Activated naive CD8-positive, alpha-beta T cell treated with anti-CD3 and anti-CD28 coated beads, Interleukin-2, amount 50 U/mL, for 24 hours (primary cell): ENCODE results near the gene LTA4H.

ENCODE experiments used
- ATAC-seq: fragments of 150-1000 bp; cut with Tn5 transposase; one replicate; pipeline ENCODE4 v1.10.0; 2021
- DNase-seq: peaks from one replicate; pipeline ENCODE4 v3.0.0; 2021
- H3K27ac Mint-ChIP-seq: one replicate; pipeline ENCODE4 v1.8.0; 2021; ENCODE audit warnings: mild to moderate bottlenecking, mixed read lengths
- H3K27me3 Mint-ChIP-seq: one replicate; pipeline ENCODE4 v1.8.0; 2021; ENCODE audit warnings: mixed read lengths
- H3K36me3 Mint-ChIP-seq: one replicate; pipeline ENCODE4 v1.8.0; 2021; ENCODE audit warnings: low read depth, mixed read lengths
- H3K4me1 Mint-ChIP-seq: one replicate; pipeline ENCODE4 v1.8.0; 2021; ENCODE audit warnings: mixed read lengths
- H3K4me3 Mint-ChIP-seq: one replicate; pipeline ENCODE4 v1.8.0; 2021; ENCODE audit warnings: mild to moderate bottlenecking, moderate library complexity, mixed read lengths
- H3K9me3 Mint-ChIP-seq: one replicate; pipeline ENCODE4 v1.8.0; 2021; ENCODE audit warnings: mixed read lengths

Gene LTA4H

GRCh38 chr12:95995238-95996031 lies 40.0 kb downstream of the LTA4H start:
- H3K36me3 Mint-ChIP-seq, result peaks cover 3% of the 10 kb centered on the region
- no peak for ATAC-seq

GRCh38 chr12:95994476-95994875 lies 40.9 kb downstream of the LTA4H start:
- Mint-ChIP-seq H3K27me3 (no peaks in the 10 kb centered on the region), H3K27ac (no peak overlapping the region), H3K4me1 (peaks cover 5% of the 10 kb centered on the region), H3K36me3 (no peaks in the 10 kb centered on the region), H3K4me3 (no peak overlapping the region), H3K9me3 (no peaks in the 10 kb centered on the region)
- ATAC-seq, result no peak
- no peak for DNase-seq

More at GRCh38 chr12:95995238-95996031, 40.0 kb downstream of the LTA4H start:
- no peak overlapping the region for H3K27ac Mint-ChIP-seq
- H3K9me3 Mint-ChIP-seq, result no peaks in the 10 kb centered on the region
- H3K27me3 Mint-ChIP-seq, result no peaks in the 10 kb centered on the region
- H3K4me3 Mint-ChIP-seq, result no peak overlapping the region
- H3K4me1 Mint-ChIP-seq, result peaks cover 5% of the 10 kb centered on the region
- DNase-seq, result no peak

- H3K4me3 Mint-ChIP-seq, result no peak overlapping the region
- no peaks in the 10 kb centered on the region for H3K27me3 Mint-ChIP-seq
- DNase-seq, result no peak
- no peak for ATAC-seq
- no peak overlapping the region for H3K27ac Mint-ChIP-seq
- H3K4me1 Mint-ChIP-seq, result peaks cover 2% of the 10 kb centered on the region
- H3K36me3 Mint-ChIP-seq, result no peaks in the 10 kb centered on the region
- H3K9me3 Mint-ChIP-seq, result no peaks in the 10 kb centered on the region
Observed at GRCh38 chr12:95993907-95994306, 41.5 kb downstream of the LTA4H start.

- DNase-seq, result no peak
- no peaks in the 10 kb centered on the region for H3K27me3 Mint-ChIP-seq
- no peaks in the 10 kb centered on the region for H3K4me1 Mint-ChIP-seq
- H3K27ac Mint-ChIP-seq, result no peak overlapping the region
- H3K9me3 Mint-ChIP-seq, result no peaks in the 10 kb centered on the region
- no peak for ATAC-seq
- no peaks in the 10 kb centered on the region for H3K36me3 Mint-ChIP-seq
- no peak overlapping the region for H3K4me3 Mint-ChIP-seq
Observed at GRCh38 chr12:95990136-95990535, 45.3 kb downstream of the LTA4H start.

GRCh38 chr12:95989504-95990123 lies 45.8 kb downstream of the LTA4H start:
- Mint-ChIP-seq H3K4me1 (no peaks in the 10 kb centered on the region), H3K27me3 (no peaks in the 10 kb centered on the region), H3K4me3 (no peak overlapping the region), H3K36me3 (no peaks in the 10 kb centered on the region), H3K9me3 (no peaks in the 10 kb centered on the region), H3K27ac (no peak overlapping the region)
- ATAC-seq (no peak), DNase-seq (no peak)

- Mint-ChIP-seq H3K27ac (no peak overlapping the region), H3K4me1 (no peaks in the 10 kb centered on the region), H3K4me3 (no peak overlapping the region), H3K27me3 (no peaks in the 10 kb centered on the region), H3K36me3 (no peaks in the 10 kb centered on the region), H3K9me3 (no peaks in the 10 kb centered on the region)
- no peak for ATAC-seq
- no peak for DNase-seq
Observed at GRCh38 chr12:95988506-95989275, 46.7 kb downstream of the LTA4H start.

GRCh38 chr12:95986635-95987570 lies 48.5 kb downstream of the LTA4H start:
- ATAC-seq (no peak), DNase-seq (no peak)
- Mint-ChIP-seq H3K9me3 (no peaks in the 10 kb centered on the region), H3K27me3 (no peaks in the 10 kb centered on the region), H3K4me1 (no peaks in the 10 kb centered on the region), H3K36me3 (no peaks in the 10 kb centered on the region), H3K4me3 (no peak overlapping the region), H3K27ac (no peak overlapping the region)

- DNase-seq (no peak), ATAC-seq (no peak)
- Mint-ChIP-seq H3K4me1 (no peaks in the 10 kb centered on the region), H3K4me3 (no peak overlapping the region), H3K27me3 (no peaks in the 10 kb centered on the region), H3K36me3 (no peaks in the 10 kb centered on the region), H3K27ac (no peak overlapping the region), H3K9me3 (no peaks in the 10 kb centered on the region)
Observed at GRCh38 chr12:95984682-95985081, 50.7 kb downstream of the LTA4H start.

GRCh38 chr12:95982602-95983001 lies 52.8 kb downstream of the LTA4H start:
- Mint-ChIP-seq H3K27ac (no peak overlapping the region), H3K27me3 (no peaks in the 10 kb centered on the region), H3K36me3 (no peaks in the 10 kb centered on the region), H3K9me3 (no peaks in the 10 kb centered on the region), H3K4me3 (no peak overlapping the region), H3K4me1 (no peaks in the 10 kb centered on the region)
- ATAC-seq, result no peak
- no peak for DNase-seq

- DNase-seq (no peak), ATAC-seq (no peak)
- H3K4me1 Mint-ChIP-seq, result no peaks in the 10 kb centered on the region
- no peaks in the 10 kb centered on the region for H3K27me3 Mint-ChIP-seq
- no peak overlapping the region for H3K27ac Mint-ChIP-seq
- no peaks in the 10 kb centered on the region for H3K36me3 Mint-ChIP-seq
- no peaks in the 10 kb centered on the region for H3K9me3 Mint-ChIP-seq
- H3K4me3 Mint-ChIP-seq, result no peak overlapping the region
Observed at GRCh38 chr12:95980437-95980836, 55.0 kb downstream of the LTA4H start.

- H3K27ac Mint-ChIP-seq, result no peak overlapping the region
- H3K4me3 Mint-ChIP-seq, result no peak overlapping the region
- H3K36me3 Mint-ChIP-seq, result no peaks in the 10 kb centered on the region
- H3K4me1 Mint-ChIP-seq, result no peaks in the 10 kb centered on the region
- no peaks in the 10 kb centered on the region for H3K27me3 Mint-ChIP-seq
- no peak for DNase-seq
- no peaks in the 10 kb centered on the region for H3K9me3 Mint-ChIP-seq
- no peak for ATAC-seq
Observed at GRCh38 chr12:95978774-95979173, 56.6 kb downstream of the LTA4H start.

GRCh38 chr12:95978351-95978750 lies 57.0 kb downstream of the LTA4H start:
- Mint-ChIP-seq H3K27me3 (no peaks in the 10 kb centered on the region), H3K36me3 (no peaks in the 10 kb centered on the region), H3K4me1 (no peaks in the 10 kb centered on the region), H3K27ac (no peak overlapping the region), H3K9me3 (no peaks in the 10 kb centered on the region), H3K4me3 (no peak overlapping the region)
- ATAC-seq, result no peak
- no peak for DNase-seq

- ATAC-seq, result no peak
- Mint-ChIP-seq H3K9me3 (no peaks in the 10 kb centered on the region), H3K36me3 (no peaks in the 10 kb centered on the region), H3K4me1 (no peaks in the 10 kb centered on the region), H3K27ac (no peak overlapping the region), H3K4me3 (no peak overlapping the region), H3K27me3 (no peaks in the 10 kb centered on the region)
- DNase-seq, result no peak
Observed at GRCh38 chr12:95977764-95978305, 57.6 kb downstream of the LTA4H start.

- H3K27me3 Mint-ChIP-seq, result no peaks in the 10 kb centered on the region
- H3K36me3 Mint-ChIP-seq, result no peaks in the 10 kb centered on the region
- H3K4me1 Mint-ChIP-seq, result no peaks in the 10 kb centered on the region
- DNase-seq (no peak), ATAC-seq (no peak)
- no peak overlapping the region for H3K4me3 Mint-ChIP-seq
- no peak overlapping the region for H3K27ac Mint-ChIP-seq
- H3K9me3 Mint-ChIP-seq, result no peaks in the 10 kb centered on the region
Observed at GRCh38 chr12:95976416-95976832, 59.0 kb downstream of the LTA4H start.
